Measurements from ENCODE around the gene ABCC2.

Gene ABCC2

GRCh38 chr10:99750641-99751040 is 31.8 kb upstream of the ABCC2 start:
- no peak for TF ChIP-seq FOXM1 (IDR thresholded peaks at IDR 0.05; ENCODE audit: borderline replicate concordance, low read depth)
- no peak for TF ChIP-seq ZBTB7A (IDR thresholded peaks at IDR 0.05; ENCODE audit: low read depth)
- no peak for TF ChIP-seq CREB1 (IDR thresholded peaks at IDR 0.05; ENCODE audit: low read depth)
- no peak for TF ChIP-seq TEAD4 (IDR thresholded peaks at IDR 0.05)
- no peak for TF ChIP-seq NFIC (IDR thresholded peaks at IDR 0.05)
- TF ChIP-seq RAD21 (IDR thresholded peaks at IDR 0.05; ENCODE audit: low read depth): no peak
- TF ChIP-seq EP300 (IDR thresholded peaks at IDR 0.05; ENCODE audit: borderline replicate concordance): no peak

GRCh38 chr10:99754670-99755069 is 27.8 kb upstream of the ABCC2 start:
- TF ChIP-seq TEAD4 (IDR thresholded peaks at IDR 0.05) (no peak), CREB1 (IDR thresholded peaks at IDR 0.05; ENCODE audit: low read depth) (no peak), NFIC (IDR thresholded peaks at IDR 0.05) (no peak), YY1 (IDR thresholded peaks at IDR 0.05; ENCODE audit: low read depth) (no peak)

GRCh38 chr10:99756159-99756558 is 26.3 kb upstream of the ABCC2 start:
- no peak for TF ChIP-seq TCF12 (IDR thresholded peaks at IDR 0.05; ENCODE audit: low read depth)
- TF ChIP-seq TEAD4 (IDR thresholded peaks at IDR 0.05): no peak
- no peak for TF ChIP-seq CREB1 (IDR thresholded peaks at IDR 0.05; ENCODE audit: low read depth)
- no peak for TF ChIP-seq FOXM1 (IDR thresholded peaks at IDR 0.05; ENCODE audit: borderline replicate concordance, low read depth)
- no peak for TF ChIP-seq ZBTB7A (IDR thresholded peaks at IDR 0.05; ENCODE audit: low read depth)
- TF ChIP-seq REST (IDR thresholded peaks at IDR 0.05; ENCODE audit: low read depth): no peak

GRCh38 chr10:99758211-99758891 is 24.1 kb upstream of the ABCC2 start:
- TF ChIP-seq TAF1 (IDR thresholded peaks at IDR 0.05; ENCODE audit: low read depth): no peak
- TF ChIP-seq REST (IDR thresholded peaks at IDR 0.05; ENCODE audit: low read depth): no peak
- TF ChIP-seq NFIC (IDR thresholded peaks at IDR 0.05): no peak
- no peak for TF ChIP-seq ZBTB7A (IDR thresholded peaks at IDR 0.05; ENCODE audit: low read depth)
- no peak for TF ChIP-seq FOXM1 (IDR thresholded peaks at IDR 0.05; ENCODE audit: borderline replicate concordance, low read depth)
- TF ChIP-seq EP300 (IDR thresholded peaks at IDR 0.05; ENCODE audit: borderline replicate concordance): no peak
- no peak for TF ChIP-seq USF1 (IDR thresholded peaks at IDR 0.05)
- TF ChIP-seq EGR1 (IDR thresholded peaks at IDR 0.05): no peak

GRCh38 chr10:99760321-99760720 is 22.1 kb upstream of the ABCC2 start:
- TF ChIP-seq TAF1 (IDR thresholded peaks at IDR 0.05; ENCODE audit: low read depth) (no peak), TCF12 (IDR thresholded peaks at IDR 0.05; ENCODE audit: low read depth) (no peak), USF1 (IDR thresholded peaks at IDR 0.05) (no peak), TEAD4 (IDR thresholded peaks at IDR 0.05) (no peak), FOXM1 (IDR thresholded peaks at IDR 0.05; ENCODE audit: borderline replicate concordance, low read depth) (no peak), MAX (IDR thresholded peaks at IDR 0.05) (no peak), EP300 (IDR thresholded peaks at IDR 0.05; ENCODE audit: borderline replicate concordance) (no peak), CEBPB (IDR thresholded peaks at IDR 0.05) (no peak)

GRCh38 chr10:99761365-99761764 is 21.1 kb upstream of the ABCC2 start:
- no peak for TF ChIP-seq MAX (IDR thresholded peaks at IDR 0.05)
- TF ChIP-seq CREB1 (IDR thresholded peaks at IDR 0.05; ENCODE audit: low read depth): no peak
- no peak for TF ChIP-seq USF1 (IDR thresholded peaks at IDR 0.05)
- TF ChIP-seq ZBTB7A (IDR thresholded peaks at IDR 0.05; ENCODE audit: low read depth): no peak
- no peak for TF ChIP-seq YY1 (IDR thresholded peaks at IDR 0.05; ENCODE audit: low read depth)
- no peak for TF ChIP-seq NFIC (IDR thresholded peaks at IDR 0.05)
- no peak for TF ChIP-seq REST (IDR thresholded peaks at IDR 0.05; ENCODE audit: low read depth)
- TF ChIP-seq EGR1 (IDR thresholded peaks at IDR 0.05): no peak
- no peak for TF ChIP-seq TCF12 (IDR thresholded peaks at IDR 0.05; ENCODE audit: low read depth)
- no peak for TF ChIP-seq CEBPB (IDR thresholded peaks at IDR 0.05)
- no peak for TF ChIP-seq FOXM1 (IDR thresholded peaks at IDR 0.05; ENCODE audit: borderline replicate concordance, low read depth)
- TF ChIP-seq TEAD4 (IDR thresholded peaks at IDR 0.05): no peak
- no peak for TF ChIP-seq TAF1 (IDR thresholded peaks at IDR 0.05; ENCODE audit: low read depth)
- TF ChIP-seq RAD21 (IDR thresholded peaks at IDR 0.05; ENCODE audit: low read depth): no peak
- no peak for TF ChIP-seq EP300 (IDR thresholded peaks at IDR 0.05; ENCODE audit: borderline replicate concordance)
